MCF 10A (cell line): ENCODE results near the gene TTC39B. TPM values are rescaled to one million over a fixed set of nuclear protein-coding genes. Genes with fewer than 3 reads are reported as not detected.

Experiments used
- BruUV-seq: library from RNA; stranded (reverse); fragments of 400-500 nt; replicated peaks from 2 replicates; lab custom pipeline; 2021; lab: Mats Ljungman, UMichigan
- CTCF ChIA-PET: fragments of 300-600 bp; sonication (Branson Sonifier 250); formaldehyde crosslinking; extraction: SDS; loops from one replicate; lab custom pipeline; 2021; ENCODE audit warnings: antibody characterized with exemption, inconsistent platforms; lab: Yijun Ruan, JAX
- POLR2A ChIA-PET: fragments of 300-600, 350-650 bp; sonication (Branson Sonifier 250); formaldehyde crosslinking; extraction: SDS; loops from one replicate; lab custom pipeline; 2020; ENCODE audit warnings: antibody characterized with exemption, inconsistent platforms; lab: Yijun Ruan, JAX
- DNase-seq: peaks from one replicate; pipeline ENCODE4 v3.0.0-alpha.2; 2018; ENCODE audit not compliant: unreplicated experiment
- H3K27ac Mint-ChIP-seq: one replicate; pipeline ENCODE4 v1.8.0; 2022; ENCODE audit warnings: mild to moderate bottlenecking, low read depth, mixed read lengths; ENCODE audit not compliant: unreplicated experiment
- H3K27me3 Mint-ChIP-seq: one replicate; pipeline ENCODE4 v1.8.0; 2022; ENCODE audit warnings: mixed read lengths; ENCODE audit not compliant: insufficient read depth, unreplicated experiment
- H3K36me3 Mint-ChIP-seq: one replicate; pipeline ENCODE4 v1.8.0; 2022; ENCODE audit warnings: mild to moderate bottlenecking, moderate library complexity, mixed read lengths; ENCODE audit not compliant: insufficient read depth, unreplicated experiment
- H3K4me1 Mint-ChIP-seq: one replicate; pipeline ENCODE4 v1.8.0; 2022; ENCODE audit warnings: mixed read lengths; ENCODE audit not compliant: insufficient read depth, unreplicated experiment
- H3K4me3 Mint-ChIP-seq: one replicate; pipeline ENCODE4 v1.8.0; 2022; ENCODE audit warnings: mild to moderate bottlenecking, moderate library complexity, mixed read lengths; ENCODE audit not compliant: unreplicated experiment
- H3K9me3 Mint-ChIP-seq: one replicate; pipeline ENCODE4 v1.8.0; 2022; ENCODE audit warnings: mixed read lengths; ENCODE audit not compliant: unreplicated experiment
- intact Hi-C: fragments of 100-400 bp; cut with micrococcal nuclease; formaldehyde crosslinking; loops from 2 replicates; pipeline ENCODE4 v1.14.1; 2022
- total RNA-seq: library from RNA; stranded (reverse); gene quantifications from 2 replicates; pipeline ENCODE4 v1.2.3, GENCODE V29; 2022
- TF ChIP-seq, protein P1 (sequence below): fragments of 200-600 bp; IDR thresholded peaks from one replicate; pipeline ENCODE4 v1.8.0; 2022; ENCODE audit warnings: antibody characterized with exemption, mild to moderate bottlenecking; ENCODE audit not compliant: unreplicated experiment

Gene TTC39B
- total RNA-seq, 1 experiment from 2014 or later = 22.8 TPM

DNA sequence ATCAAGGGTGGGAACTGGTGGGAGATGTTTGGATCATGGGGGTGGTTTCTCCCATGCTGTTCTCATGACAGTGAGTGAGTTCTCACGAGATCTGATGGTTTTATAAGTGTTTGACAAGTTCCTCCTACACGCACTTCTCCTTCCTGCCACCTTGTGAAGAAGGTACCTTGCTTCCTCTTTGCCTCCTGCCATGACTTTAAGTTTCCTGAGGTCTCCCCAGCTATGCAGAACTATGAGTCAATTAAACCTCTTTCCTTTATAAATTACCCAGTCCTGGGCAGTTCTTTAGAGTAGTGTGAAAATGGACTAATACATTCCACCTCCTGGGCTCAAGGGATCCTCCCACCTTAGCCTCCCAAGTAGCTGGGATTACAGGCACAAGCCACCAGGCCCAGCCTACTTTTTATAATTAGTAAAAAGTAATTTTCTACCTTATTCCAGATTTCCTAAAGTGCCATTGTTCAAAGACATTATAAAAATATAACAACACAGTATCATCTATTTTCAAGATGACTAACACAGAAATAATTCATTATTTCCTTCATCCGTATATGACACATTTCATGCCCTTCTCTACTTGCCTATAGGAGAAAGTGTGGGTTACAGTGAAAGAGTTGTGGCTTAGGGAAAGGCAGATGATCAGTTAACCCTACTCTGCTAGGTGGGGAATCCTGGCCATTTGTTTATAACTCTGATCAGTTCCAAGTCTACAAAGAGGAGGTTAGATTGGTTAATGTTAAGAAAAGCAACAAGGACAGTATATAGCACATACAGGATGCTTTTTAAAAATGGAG is 99.9 kb downstream of the TTC39B start:
- BruUV-seq = no TSS peak
- H3K9me3 Mint-ChIP-seq = no peaks in the 10 kb centered on the region
- ChIA-PET CTCF (interaction anchor here (0.6 to 5.3 kb wide), 5 partner anchors 8 to 209 kb away, joined by 3 to 70 read pairs (median 8); no protein-coding TSS in a partner anchor), POLR2A (no interaction called here)
- H3K27ac Mint-ChIP-seq = no peak overlapping the region
- intact Hi-C loops = no loop called here
- DNase-seq = no peak
- H3K4me1 Mint-ChIP-seq = no peaks in the 10 kb centered on the region
- TF ChIP-seq, protein P1, sequence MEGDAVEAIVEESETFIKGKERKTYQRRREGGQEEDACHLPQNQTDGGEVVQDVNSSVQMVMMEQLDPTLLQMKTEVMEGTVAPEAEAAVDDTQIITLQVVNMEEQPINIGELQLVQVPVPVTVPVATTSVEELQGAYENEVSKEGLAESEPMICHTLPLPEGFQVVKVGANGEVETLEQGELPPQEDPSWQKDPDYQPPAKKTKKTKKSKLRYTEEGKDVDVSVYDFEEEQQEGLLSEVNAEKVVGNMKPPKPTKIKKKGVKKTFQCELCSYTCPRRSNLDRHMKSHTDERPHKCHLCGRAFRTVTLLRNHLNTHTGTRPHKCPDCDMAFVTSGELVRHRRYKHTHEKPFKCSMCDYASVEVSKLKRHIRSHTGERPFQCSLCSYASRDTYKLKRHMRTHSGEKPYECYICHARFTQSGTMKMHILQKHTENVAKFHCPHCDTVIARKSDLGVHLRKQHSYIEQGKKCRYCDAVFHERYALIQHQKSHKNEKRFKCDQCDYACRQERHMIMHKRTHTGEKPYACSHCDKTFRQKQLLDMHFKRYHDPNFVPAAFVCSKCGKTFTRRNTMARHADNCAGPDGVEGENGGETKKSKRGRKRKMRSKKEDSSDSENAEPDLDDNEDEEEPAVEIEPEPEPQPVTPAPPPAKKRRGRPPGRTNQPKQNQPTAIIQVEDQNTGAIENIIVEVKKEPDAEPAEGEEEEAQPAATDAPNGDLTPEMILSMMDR = no peak
- no peaks in the 10 kb centered on the region for H3K36me3 Mint-ChIP-seq
- H3K27me3 Mint-ChIP-seq = no peaks in the 10 kb centered on the region
- H3K4me3 Mint-ChIP-seq = no peak overlapping the region

DNA sequence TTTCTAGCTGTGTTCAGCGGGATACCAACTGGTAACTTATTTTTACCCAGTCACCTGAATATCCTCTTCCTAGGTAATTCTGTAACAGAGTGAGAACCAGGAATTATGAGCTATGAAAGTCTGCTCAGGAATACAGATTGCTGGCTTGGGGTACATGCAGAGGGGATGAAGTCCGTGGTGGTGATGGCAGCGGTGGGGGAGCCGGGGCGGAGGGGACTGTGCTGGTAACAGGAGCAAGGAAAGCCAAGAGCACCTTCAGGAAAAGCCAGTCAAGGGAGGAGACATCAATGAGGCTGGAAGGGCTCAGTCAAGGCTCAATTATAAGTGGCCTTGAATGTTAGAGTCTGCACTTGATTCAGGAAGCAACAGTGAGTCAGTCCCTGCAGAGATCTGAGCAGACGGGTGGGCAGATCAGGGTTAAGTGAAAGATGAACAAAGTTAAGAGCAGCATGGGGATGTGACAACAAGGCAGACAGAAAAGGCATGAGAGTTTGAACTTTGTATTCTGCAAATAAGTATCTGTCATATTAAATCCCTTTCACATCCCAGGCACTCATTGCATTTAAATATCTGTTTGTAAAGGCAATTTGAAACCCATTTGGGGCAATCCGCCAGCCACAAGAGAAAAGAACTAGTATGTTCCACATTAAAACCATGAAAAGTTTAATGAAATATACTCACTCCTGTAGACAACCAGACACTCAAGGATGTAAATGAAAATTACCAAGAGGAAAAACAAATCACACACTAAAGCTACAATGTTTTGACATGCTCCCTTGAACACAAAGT is 101.2 kb downstream of the TTC39B start:
- TF ChIP-seq, protein P1 = no peak
- BruUV-seq = no TSS peak
- DNase-seq = no peak
- H3K27ac Mint-ChIP-seq = peak overlapping the region; percentile 25
- H3K36me3 Mint-ChIP-seq = no peaks in the 10 kb centered on the region
- CTCF ChIA-PET = interaction anchor here (0.6 to 2.8 kb wide), 3 partner anchors 43 to 360 kb away, joined by 3 to 9 read pairs (median 3); no protein-coding TSS in a partner anchor
- H3K4me1 Mint-ChIP-seq = no peaks in the 10 kb centered on the region
- H3K4me3 Mint-ChIP-seq = no peak overlapping the region
- intact Hi-C loops = no loop called here
- H3K9me3 Mint-ChIP-seq = no peaks in the 10 kb centered on the region
- H3K27me3 Mint-ChIP-seq = no peaks in the 10 kb centered on the region
- POLR2A ChIA-PET = interaction anchor here (0.7 to 1.0 kb wide), 2 partner anchors 11 to 1550 kb away, joined by 3 to 4 read pairs; no protein-coding TSS in a partner anchor

DNA sequence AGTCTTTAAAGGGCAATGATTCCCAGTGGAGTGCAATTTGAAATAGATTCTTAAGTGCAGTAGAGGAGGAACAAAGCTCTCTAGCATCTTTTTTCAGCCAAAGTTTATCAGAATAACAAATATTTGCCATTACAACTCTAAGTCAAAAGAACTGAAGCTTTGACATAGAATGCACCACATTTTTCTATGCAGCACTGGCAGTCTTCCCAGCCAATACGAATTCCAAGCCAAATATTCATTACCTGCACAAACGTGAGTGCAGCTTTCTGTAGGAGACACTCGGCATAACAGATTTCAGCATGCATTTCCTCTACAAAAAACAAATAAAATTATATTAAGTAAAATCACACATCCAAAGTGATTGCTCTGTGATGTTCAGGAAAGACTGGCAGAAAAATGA is 103.4 kb downstream of the TTC39B start:
- TF ChIP-seq, protein P1 = no peak
- no TSS peak for BruUV-seq
- DNase-seq = no peak
- H3K27me3 Mint-ChIP-seq = no peaks in the 10 kb centered on the region
- intact Hi-C loops = no loop called here
- no peak overlapping the region for H3K4me3 Mint-ChIP-seq
- ChIA-PET CTCF (interaction anchor here (0.6 to 0.7 kb wide), 2 partner anchors 132 to 1229 kb away, joined by 3 to 4 read pairs; no protein-coding TSS in a partner anchor), POLR2A (no interaction called here)
- H3K9me3 Mint-ChIP-seq = no peaks in the 10 kb centered on the region
- no peaks in the 10 kb centered on the region for H3K36me3 Mint-ChIP-seq
- H3K27ac Mint-ChIP-seq = no peak overlapping the region
- H3K4me1 Mint-ChIP-seq = no peaks in the 10 kb centered on the region

DNA sequence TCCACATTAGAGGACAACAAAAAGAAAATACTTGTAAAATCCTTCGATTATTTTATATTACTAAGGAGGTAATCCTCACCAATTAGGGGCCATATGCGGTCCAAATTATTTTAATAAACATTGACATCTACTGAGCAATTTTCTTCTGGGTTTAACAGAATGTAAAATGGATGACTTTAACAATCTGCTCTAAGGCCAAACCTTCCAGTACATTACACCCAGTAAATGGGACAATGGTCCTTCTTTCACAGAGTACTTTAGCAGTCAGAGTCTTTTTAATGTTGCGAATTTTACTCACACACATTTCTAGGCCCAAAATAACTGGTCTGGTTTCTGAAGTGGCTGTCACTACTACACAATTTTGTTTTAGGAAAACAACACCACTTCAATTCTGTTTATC is 106.9 kb downstream of the TTC39B start:
- no TSS peak for BruUV-seq

More for the DNA sequence above, 106.9 kb downstream of the TTC39B start:
- DNase-seq = no peak
- intact Hi-C loops = no loop called here
- TF ChIP-seq, protein P1 = no peak
- Mint-ChIP-seq H3K4me3 (no peak overlapping the region), H3K36me3 (peaks cover under 1% of the 10 kb centered on the region), H3K4me1 (no peaks in the 10 kb centered on the region), H3K27ac (no peak overlapping the region), H3K9me3 (no peaks in the 10 kb centered on the region), H3K27me3 (no peaks in the 10 kb centered on the region)
- CTCF ChIA-PET = no interaction called here
- POLR2A ChIA-PET = no interaction called here
